Renal cortical epithelial cell (primary cell): ENCODE measurements around the gene PNPLA2. TPM values are rescaled to one million over a fixed set of nuclear protein-coding genes. Genes with fewer than 3 reads are reported as not detected.

ENCODE experiments used
- DNase-seq: peaks from one replicate; pipeline ENCODE4 v3.0.0-alpha.2; 2011; ENCODE audit warnings: low read depth
- total RNA-seq: library from RNA; depleted of rRNA; stranded (reverse); fragments of >200 nt; gene quantifications from 2 replicates; pipeline ENCODE4 v1.2.3, GENCODE V29; 2014

Gene PNPLA2
- total RNA-seq, 1 donor from 2014 or later, result 60.1 TPM

DNA sequence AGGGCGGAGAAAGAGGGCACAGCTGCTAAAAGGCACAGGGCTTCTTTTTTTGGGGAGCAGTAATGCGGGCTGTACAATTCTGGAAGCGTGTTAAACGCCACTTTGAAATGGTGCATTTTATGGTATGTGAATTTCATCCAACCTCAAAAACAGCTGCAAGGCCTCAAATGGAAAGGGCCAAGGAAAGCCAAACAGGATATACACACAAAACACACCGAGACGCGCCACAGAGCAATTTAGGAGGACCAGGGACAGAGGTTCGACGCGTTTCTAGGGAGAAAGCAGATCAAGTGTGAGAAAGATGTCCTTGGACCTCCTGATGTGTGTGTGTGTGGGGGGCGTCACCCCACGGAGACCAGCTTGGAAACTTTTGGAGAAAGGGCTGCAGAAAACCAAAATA lies 55.0 kb downstream of the PNPLA2 start:
- no peak for DNase-seq

Other genes starting within 250 kb of the PNPLA2 start
- 27.4 and 40.9 TPM in 2 replicates for gene PHRF1, start 242.4 kb upstream of the PNPLA2 start, total RNA-seq
- gene IRF7, start 203.0 kb upstream of the PNPLA2 start, total RNA-seq, result 17.1 and 23.3 TPM in 2 replicates
- 0.15 TPM in 1 of 2 replicates, not detected in the other for gene CDHR5, start 194.0 kb upstream of the PNPLA2 start, total RNA-seq
- not detected in 2 replicates for gene SCT, start 191.7 kb upstream of the PNPLA2 start, total RNA-seq
- 0.10 TPM in 1 of 2 replicates, not detected in the other for gene DRD4, start 181.6 kb upstream of the PNPLA2 start, total RNA-seq
- 27.6 and 62.7 TPM in 2 replicates for gene DEAF1, start 123.7 kb upstream of the PNPLA2 start, total RNA-seq
- 3.6 and 7.7 TPM in 2 replicates for gene TMEM80, start 123.1 kb upstream of the PNPLA2 start, total RNA-seq
- gene EPS8L2, start 112.7 kb upstream of the PNPLA2 start, total RNA-seq, result 235 and 376 TPM in 2 replicates
- 188 and 419 TPM in 2 replicates for gene TALDO1, start 71.5 kb upstream of the PNPLA2 start, total RNA-seq
- 16.7 and 38.0 TPM in 2 replicates for gene GATD1, start 41.4 kb upstream of the PNPLA2 start, total RNA-seq
- gene CEND1, start 28.8 kb upstream of the PNPLA2 start, total RNA-seq, result 0.60 TPM in 1 of 2 replicates, not detected in the other
- 16.3 and 22.6 TPM in 2 replicates for gene SLC25A22, start 20.6 kb upstream of the PNPLA2 start, total RNA-seq
- 3.1 and 6.9 TPM in 2 replicates for gene PIDD1, start 13.7 kb upstream of the PNPLA2 start, total RNA-seq
- 167 and 180 TPM in 2 replicates for gene RPLP2, start 8.9 kb upstream of the PNPLA2 start, total RNA-seq
- 3.7 and 6.4 TPM in 2 replicates for gene CRACR2B, start 9.0 kb downstream of the PNPLA2 start, total RNA-seq
- gene CD151, start 14.0 kb downstream of the PNPLA2 start, total RNA-seq, result 831 and 921 TPM in 2 replicates
- 38.0 and 64.1 TPM in 2 replicates for gene POLR2L, start 23.6 kb downstream of the PNPLA2 start, total RNA-seq
- 85.4 and 86.2 TPM in 2 replicates for gene TSPAN4, start 23.9 kb downstream of the PNPLA2 start, total RNA-seq
- gene CHID1, start 91.9 kb downstream of the PNPLA2 start, total RNA-seq, result 35.3 and 83.9 TPM in 2 replicates
- gene AP2A2, start 107.0 kb downstream of the PNPLA2 start, total RNA-seq, result 20.1 and 97.3 TPM in 2 replicates
- not detected in 2 replicates for gene MUC6, start 217.8 kb downstream of the PNPLA2 start, total RNA-seq